IMR-90 (cell line): ENCODE results near the gene RUNX2. TPM values are rescaled to one million over a fixed set of nuclear protein-coding genes. Genes with fewer than 3 reads are reported as not detected.

Source experiments
- ATAC-seq: fragments of 200-7000 bp; cut with Tn5 transposase; 2 replicates; pipeline ENCODE4 v1.9.1; 2020; ENCODE audit warnings: low read depth, mild to moderate bottlenecking, moderate library complexity
- BruUV-seq: library from RNA; stranded (reverse); fragments of 400-500 nt; replicated peaks from 2 replicates; lab custom pipeline; 2021; lab: Mats Ljungman, UMichigan
- CTCF ChIA-PET: fragments of 300-600 bp; formaldehyde crosslinking; extraction: SDS; loops from one replicate; lab custom pipeline; 2021; ENCODE audit warnings: antibody characterized with exemption; lab: Yijun Ruan, JAX
- POLR2A ChIA-PET: fragments of 300-600 bp; sonication (Branson Sonifier 250); formaldehyde crosslinking; loops from one replicate; lab custom pipeline; 2022; ENCODE audit warnings: antibody characterized with exemption; ENCODE audit not compliant: unreplicated experiment; lab: Charles Lee
- DNase-seq: peaks from one replicate; pipeline ENCODE4 v3.0.0; 2013
- H2AFZ ChIP-seq: replicated peaks from 2 replicates; pipeline ENCODE3; 2013; ENCODE audit warnings: low read length, mild to moderate bottlenecking; ENCODE audit not compliant: poor library complexity
- H2AK5ac ChIP-seq: 2 replicates; pipeline ENCODE4 v1.6.1; 2013; ENCODE audit warnings: low read depth, low read length, inconsistent platforms
- H2AK9ac ChIP-seq: replicated peaks from 2 replicates; pipeline ENCODE3; 2013; ENCODE audit warnings: mild to moderate bottlenecking, low read depth, low read length, moderate library complexity; ENCODE audit not compliant: poor library complexity
- H2BK120ac ChIP-seq: 2 replicates; pipeline ENCODE4 v1.6.1; 2013; ENCODE audit warnings: low read depth, low read length, inconsistent platforms
- H2BK15ac ChIP-seq: 3 replicates; pipeline ENCODE4 v1.6.1; 2013; ENCODE audit warnings: low read depth, low read length, inconsistent platforms
- H2BK20ac ChIP-seq: 2 replicates; pipeline ENCODE4 v1.6.1; 2013; ENCODE audit warnings: low read depth, mild to moderate bottlenecking, inconsistent platforms, low read length, moderate library complexity
- H2BK5ac ChIP-seq: 2 replicates; pipeline ENCODE4 v1.6.1; 2013; ENCODE audit warnings: mild to moderate bottlenecking, low read depth, low read length, inconsistent platforms; ENCODE audit not compliant: poor library complexity, severe bottlenecking
- H3K14ac ChIP-seq: replicated peaks from 2 replicates; pipeline ENCODE4 v1.6.1; 2013; ENCODE audit warnings: low read depth, low read length, inconsistent platforms
- H3K18ac ChIP-seq: 2 replicates; pipeline ENCODE4 v1.6.1; 2013; ENCODE audit warnings: low read depth, low read length, control low read depth
- H3K23ac ChIP-seq: 2 replicates; pipeline ENCODE4 v1.6.1; 2013; ENCODE audit warnings: low read depth, low read length, inconsistent platforms
- H3K27ac ChIP-seq: 2 replicates; pipeline ENCODE4 v1.5.1; 2013; ENCODE audit warnings: mild to moderate bottlenecking, control low read depth, low read length; ENCODE audit not compliant: insufficient read depth
- H3K27me3 ChIP-seq: 2 replicates; pipeline ENCODE4 v1.6.1; 2013; ENCODE audit warnings: low read length; ENCODE audit not compliant: control insufficient read depth, insufficient read depth
- H3K36me3 ChIP-seq: 2 replicates; pipeline ENCODE4 v1.6.1; 2013; ENCODE audit warnings: low read length, mixed read lengths; ENCODE audit not compliant: control insufficient read depth, insufficient read depth
- H3K4ac ChIP-seq: 2 replicates; pipeline ENCODE4 v1.6.1; 2013; ENCODE audit warnings: low read depth, low read length, inconsistent platforms
- H3K4me1 ChIP-seq: 2 replicates; pipeline ENCODE4 v1.6.1; 2013; ENCODE audit warnings: low read length, mixed read lengths; ENCODE audit not compliant: control insufficient read depth, insufficient read depth
- H3K4me2 ChIP-seq: 2 replicates; pipeline ENCODE4 v1.6.1; 2013; ENCODE audit warnings: low read depth, mild to moderate bottlenecking, control low read depth, low read length, moderate library complexity
- H3K4me3 ChIP-seq: 2 replicates; pipeline ENCODE4 v1.5.1; 2013; ENCODE audit warnings: low read depth, mild to moderate bottlenecking, control low read depth, low read length, moderate library complexity; ENCODE audit not compliant: insufficient read depth
- H3K56ac ChIP-seq: 2 replicates; pipeline ENCODE4 v1.6.1; 2013; ENCODE audit warnings: low read length, inconsistent platforms; ENCODE audit not compliant: insufficient read depth; ENCODE audit errors: extremely low read depth
- H3K79me1 ChIP-seq, 2 experiments: 2 replicates each; pipeline ENCODE4 v1.6.1; 2013; ENCODE audit warnings: low read length in 2 of 2, inconsistent platforms in 1 of 2, low read depth in 1 of 2
- H3K9ac ChIP-seq: 2 replicates; pipeline ENCODE4 v1.6.1; 2013; ENCODE audit warnings: low read depth, low read length, control low read depth
- H3K9me1 ChIP-seq: 2 replicates; pipeline ENCODE4 v1.6.1; 2013; ENCODE audit warnings: low read length, inconsistent platforms; ENCODE audit not compliant: insufficient read depth
- H3K9me3 ChIP-seq: 2 replicates; pipeline ENCODE4 v1.6.1; 2013; ENCODE audit warnings: low read length; ENCODE audit not compliant: control insufficient read depth, insufficient read depth
- H4K20me1 ChIP-seq: 2 replicates; pipeline ENCODE4 v1.6.1; 2013; ENCODE audit warnings: low read length, inconsistent platforms; ENCODE audit not compliant: insufficient read depth
- H4K5ac ChIP-seq: 2 replicates; pipeline ENCODE4 v1.6.1; 2013; ENCODE audit warnings: mild to moderate bottlenecking, low read depth, low read length, control low read depth
- H4K8ac ChIP-seq, 2 experiments: 2 replicates each; pipeline ENCODE4 v1.6.1; 2013; ENCODE audit warnings: low read depth in 2 of 2, low read length in 2 of 2, control low read depth in 1 of 2, inconsistent platforms in 1 of 2
- H4K91ac ChIP-seq: 2 replicates; pipeline ENCODE4 v1.6.1; 2013; ENCODE audit warnings: low read depth, low read length, inconsistent platforms; ENCODE audit not compliant: insufficient read depth
- BHLHE40 ChIP-seq: fragments of 150-350 bp; IDR thresholded peaks from 2 replicates; pipeline ENCODE4 v1.6.1; 2016; ENCODE audit warnings: mild to moderate bottlenecking, low read depth, low read length
- CEBPB ChIP-seq: IDR thresholded peaks from 2 replicates; pipeline ENCODE4 v1.6.1; 2012; ENCODE audit warnings: low read depth, low read length, improper control_type of control experiment
- CHD1 ChIP-seq: IDR thresholded peaks from 2 replicates; pipeline ENCODE4 v1.6.1; 2012; ENCODE audit warnings: low read depth, low read length, improper control_type of control experiment
- CTCF ChIP-seq: conservative IDR thresholded peaks from 2 replicates; pipeline ENCODE4 v1.5.1; 2012; ENCODE audit warnings: mild to moderate bottlenecking, low read depth, low read length, improper control_type of control experiment
- ELK1 ChIP-seq: fragments of 150-350 bp; IDR thresholded peaks from 2 replicates; pipeline ENCODE4 v1.6.1; 2016; ENCODE audit warnings: low read depth, mild to moderate bottlenecking, low read length, moderate library complexity, borderline replicate concordance
- FOS ChIP-seq: fragments of 150-350 bp; IDR thresholded peaks from 2 replicates; pipeline ENCODE4 v1.6.1; 2016; ENCODE audit warnings: low read depth, low read length
- MAFK ChIP-seq: IDR thresholded peaks from 2 replicates; pipeline ENCODE4 v1.6.1; 2012; ENCODE audit warnings: low read depth, low read length, improper control_type of control experiment
- MAZ ChIP-seq: IDR thresholded peaks from 2 replicates; pipeline ENCODE4 v1.6.1; 2012; ENCODE audit warnings: low read depth, mild to moderate bottlenecking, low read length, improper control_type of control experiment, moderate library complexity, borderline replicate concordance
- MXI1 ChIP-seq: IDR thresholded peaks from 2 replicates; pipeline ENCODE4 v1.6.1; 2012; ENCODE audit warnings: low read depth, mild to moderate bottlenecking, low read length, moderate library complexity, borderline replicate concordance
- NFE2L2 ChIP-seq: fragments of 150-350 bp; IDR thresholded peaks from 2 replicates; pipeline ENCODE4 v1.6.1; 2016; ENCODE audit warnings: low read depth, mild to moderate bottlenecking, low read length
- POLR2A ChIP-seq: IDR thresholded peaks from 2 replicates; pipeline ENCODE4 v1.6.1; 2012; ENCODE audit warnings: mild to moderate bottlenecking, low read depth, low read length
- RAD21 ChIP-seq: IDR thresholded peaks from 2 replicates; pipeline ENCODE4 v1.6.1; 2012; ENCODE audit warnings: low read length, improper control_type of control experiment
- RCOR1 ChIP-seq: IDR thresholded peaks from 2 replicates; pipeline ENCODE4 v1.6.1; 2012; ENCODE audit warnings: mild to moderate bottlenecking, low read length, improper control_type of control experiment; ENCODE audit not compliant: insufficient replicate concordance
- RFX5 ChIP-seq: IDR thresholded peaks from 2 replicates; pipeline ENCODE4 v1.8.0; 2012; ENCODE audit warnings: low read depth, mild to moderate bottlenecking, low read length, moderate library complexity
- SMC3 ChIP-seq: fragments of 150-350 bp; IDR thresholded peaks from 2 replicates; pipeline ENCODE4 v1.6.1; 2016; ENCODE audit warnings: low read depth, mild to moderate bottlenecking, antibody characterized with exemption, low read length, moderate library complexity
- USF2 ChIP-seq: fragments of 150-350 bp; IDR thresholded peaks from 2 replicates; pipeline ENCODE4 v1.6.1; 2017; ENCODE audit warnings: mild to moderate bottlenecking, antibody characterized with exemption, low read length, low read depth
- WGBS, 2 experiments: methylation state at CpG; one replicate each; pipeline versions ENCODE4 v1.1.5 to v1.1.7; 2013; ENCODE audit warnings: missing lambda C conversion rate in 2 of 2; ENCODE audit not compliant: insufficient read length in 1 of 2; ENCODE audit errors: extremely low coverage in 2 of 2; 5-methylcytosine and 5-hydroxymethylcytosine counted together
- dilution Hi-C: fragments of 300-500 bp; cut with HindIII; formaldehyde crosslinking; loops from one replicate; pipeline ENCODE4 v1.14.3; 2018; ENCODE audit warnings: low sequenced_read_pairs; ENCODE audit not compliant: unreplicated experiment
- in situ Hi-C: fragments of 300-500 bp; cut with MboI; formaldehyde crosslinking; loops from 3 replicates; pipeline ENCODE4 v1.14.3; 2019; ENCODE audit warnings: low sequenced_read_pairs, inconsistent platforms, mixed read lengths
- intact Hi-C: fragments of 100-400 bp; cut with micrococcal nuclease; formaldehyde crosslinking; loops from 2 replicates; pipeline ENCODE4 v1.10.0; 2022
- polyA plus RNA-seq, 3 experiments: library from polyadenylated mRNA; depleted of rRNA; stranded (reverse); fragments of >200 nt; gene quantifications; 2 replicates each; pipeline ENCODE4 v1.2.3, GENCODE V29; 2012; ENCODE audit warnings: low replicate concordance in 1 of 3
- total RNA-seq: library from RNA; depleted of rRNA; stranded (reverse); fragments of >200 nt; gene quantifications from 2 replicates; pipeline ENCODE4 v1.2.3, GENCODE V29; 2012

The RUNX2 gene
- total and polyA plus RNA-seq, 2 of the 4 experiments (the other 2 are of a cell fraction), result 2.3 to 4.7 TPM

GRCh38 chr6:45344900-45345299 lies 16.8 kb downstream of the RUNX2 start:
- H4K20me1 ChIP-seq, result no peaks in the 10 kb centered on the region
- H3K9ac ChIP-seq, result no peak overlapping the region
- intact Hi-C loops, result no loop called here
- H2AK5ac ChIP-seq, result no peak overlapping the region
- H3K23ac ChIP-seq, result no peak overlapping the region
- H3K9me1 ChIP-seq, result no peaks in the 10 kb centered on the region
- no peaks in the 10 kb centered on the region for H3K27me3 ChIP-seq
- no peak overlapping the region for H3K56ac ChIP-seq
- ChIA-PET POLR2A (no interaction called here), CTCF (interaction anchor here (1.0 kb wide), 2 partner anchors 17 to 578 kb away, joined by 3 to 4 read pairs; partner anchors contain the start of gene RUNX2)
- dilution Hi-C loops, result no loop called here
- no peak overlapping the region for H3K14ac ChIP-seq
- ATAC-seq (no peak), DNase-seq (no peak)
- no peak overlapping the region for H2BK15ac ChIP-seq
- no peak overlapping the region for H3K4ac ChIP-seq
- H4K8ac ChIP-seq, result no peak overlapping the region
- no peak overlapping the region for H2BK20ac ChIP-seq
- no peak overlapping the region for H4K5ac ChIP-seq
- in situ Hi-C loops, result no loop called here
- H2BK120ac ChIP-seq, result no peak overlapping the region
- H3K27ac ChIP-seq, result no peak overlapping the region
- no CpG with 5 or more reads among the region's 2 CpGs for WGBS, 2 experiments
- no peak overlapping the region for H2AFZ ChIP-seq
- no peaks in the 10 kb centered on the region for H3K36me3 ChIP-seq
- no peak overlapping the region for H4K91ac ChIP-seq
- H3K4me2 ChIP-seq, result no peak overlapping the region
- no peak for TF ChIP-seq MXI1
- TF ChIP-seq MAFK, result no peak
- TF ChIP-seq USF2, result no peak
- no peak for TF ChIP-seq NFE2L2
- no peak for TF ChIP-seq CEBPB
- TF ChIP-seq BHLHE40, result no peak
- TF ChIP-seq RAD21, result no peak
- TF ChIP-seq MAZ, result no peak
- TF ChIP-seq RCOR1, result no peak
- TF ChIP-seq SMC3, result no peak
- TF ChIP-seq CTCF, result no peak
- no peak for TF ChIP-seq RFX5
- TF ChIP-seq POLR2A, result no peak
- TF ChIP-seq FOS, result no peak
- no peak for TF ChIP-seq CHD1
- TF ChIP-seq ELK1, result no peak
- H3K4me1 ChIP-seq, result no peaks in the 10 kb centered on the region
- H2BK5ac ChIP-seq, result no peak overlapping the region
- no peak overlapping the region for H3K18ac ChIP-seq
- no TSS peak for BruUV-seq
- H3K79me1 ChIP-seq, result no peaks in the 10 kb centered on the region; a peak in 2 of 4 replicates
- no peak overlapping the region for H2AK9ac ChIP-seq
- no peaks in the 10 kb centered on the region for H3K9me3 ChIP-seq
- H3K4me3 ChIP-seq, result no peak overlapping the region
